CD4-positive, alpha-beta T cell treated with Interleukin-4 for 1 hour (primary cell): ENCODE measurements around the gene MRPL46.
"Not testable (repeated sequence)": the region's sequence is repeated elsewhere in the genome, so short reads cannot be mapped to it uniquely, and the experiment has no call there.

ENCODE experiments used
- DNase-seq, 2 donors: peaks; one replicate each; pipeline ENCODE4 v3.0.0-alpha.2; 2020 to 2022

The MRPL46 gene

DNA sequence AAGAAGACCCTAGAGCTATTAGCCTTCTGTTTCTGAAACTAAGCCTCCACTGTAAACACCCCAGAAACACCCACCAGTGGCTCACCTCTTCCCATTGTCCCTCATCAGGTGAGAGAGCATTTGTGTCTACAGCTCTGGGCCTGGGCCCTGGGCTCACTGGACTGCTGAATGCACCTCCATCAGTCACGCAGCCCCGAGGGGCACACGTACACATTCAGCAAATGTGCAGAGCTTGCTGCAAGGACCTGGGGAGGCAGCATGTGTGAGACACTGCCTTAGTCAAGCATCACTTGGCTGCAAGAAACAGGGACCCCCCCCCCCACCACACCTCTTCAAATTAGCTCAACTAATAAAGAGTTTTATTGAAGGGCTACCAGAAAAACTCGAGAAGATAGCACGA is 29.0 kb downstream of the MRPL46 start:
- no peak for DNase-seq

DNA sequence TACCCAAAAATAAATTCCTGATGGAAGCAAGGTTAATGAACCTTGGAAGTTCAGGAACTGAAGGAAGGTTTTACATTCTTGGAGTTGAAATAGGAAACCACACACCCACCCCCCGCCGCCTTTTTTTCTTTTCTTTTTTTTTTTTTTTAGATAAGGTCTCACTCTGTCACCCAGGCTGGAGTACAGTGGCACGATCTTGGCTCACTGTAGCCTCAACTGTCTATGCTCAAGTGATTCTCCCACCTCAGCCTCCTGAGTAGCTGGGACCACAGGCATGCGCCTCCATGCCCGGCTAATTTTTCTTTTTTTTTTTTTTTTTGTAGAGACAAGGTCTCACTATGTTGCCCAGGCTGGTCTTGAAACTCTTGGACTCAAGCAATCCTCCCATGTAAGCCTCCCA is 33.1 kb downstream of the MRPL46 start:
- DNase-seq = not testable (repeated sequence)

DNA sequence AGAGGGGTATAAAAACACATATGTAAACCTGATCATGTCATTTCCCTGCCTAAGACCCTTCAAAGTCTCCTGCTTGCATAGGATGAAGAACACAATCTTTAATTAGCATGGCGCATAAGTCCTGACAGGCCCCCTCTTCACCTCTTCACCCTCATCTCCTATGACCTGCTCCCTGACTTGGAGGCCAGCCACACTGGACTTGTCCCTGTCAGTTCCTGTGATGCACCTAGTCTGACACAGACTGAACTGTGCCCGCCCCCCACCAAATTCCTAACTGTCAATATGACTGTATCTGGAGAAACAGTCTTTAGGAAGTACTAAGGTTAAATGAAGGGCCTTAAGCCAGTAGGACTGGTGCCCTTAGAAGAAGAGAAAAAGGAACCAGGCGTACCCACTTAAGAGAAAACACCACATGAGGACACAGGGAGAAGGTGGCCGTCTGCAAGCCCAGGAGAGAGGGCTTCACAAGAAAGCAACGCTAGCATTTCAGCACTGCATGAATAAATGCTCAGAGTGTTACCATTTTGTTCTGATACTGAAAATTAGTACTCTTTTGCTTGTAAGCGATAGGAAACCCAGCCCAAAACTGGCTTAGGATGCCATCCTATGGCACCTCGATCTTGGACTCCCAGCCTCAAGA is 34.0 kb downstream of the MRPL46 start:
- no peak for DNase-seq

DNA sequence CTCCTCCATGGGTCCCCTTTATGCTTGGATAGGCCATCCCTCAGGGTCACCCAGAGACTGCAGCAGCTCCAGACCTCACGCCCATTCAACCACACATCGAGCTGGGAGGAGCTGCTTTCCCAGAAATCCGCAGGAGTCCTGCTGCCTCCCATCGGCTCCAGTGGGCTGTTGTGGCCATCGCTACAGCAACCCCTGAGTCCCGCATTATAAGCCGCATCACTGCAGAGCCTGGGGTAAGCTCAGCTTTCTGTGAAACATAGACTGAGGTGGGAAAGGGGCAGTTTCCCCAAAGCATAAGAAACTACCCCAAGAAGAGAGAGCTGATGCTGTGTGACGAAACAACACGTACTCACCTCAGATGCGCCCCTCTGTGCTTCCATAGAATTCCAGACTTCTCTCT is 35.7 kb downstream of the MRPL46 start:
- DNase-seq = no peak

DNA sequence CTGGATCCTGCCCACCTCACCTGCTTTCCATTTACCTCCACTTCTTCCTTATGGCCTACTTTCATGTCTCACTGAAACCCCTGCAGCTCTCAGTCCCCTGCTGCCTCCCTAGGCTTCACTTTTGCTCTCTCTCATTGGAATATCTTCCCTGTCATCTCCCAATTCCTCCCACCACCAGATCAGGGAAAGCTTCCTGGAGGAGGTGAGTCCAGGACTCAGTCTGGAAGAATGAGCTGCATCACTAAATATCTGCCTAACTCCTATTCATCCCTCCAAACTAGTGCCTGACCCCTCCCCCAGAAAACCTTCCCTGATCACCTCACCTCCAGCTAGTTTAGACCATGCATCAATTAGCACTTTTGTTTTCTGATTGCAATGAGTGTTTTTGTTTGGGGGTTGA is 37.1 kb downstream of the MRPL46 start:
- no peak for DNase-seq

DNA sequence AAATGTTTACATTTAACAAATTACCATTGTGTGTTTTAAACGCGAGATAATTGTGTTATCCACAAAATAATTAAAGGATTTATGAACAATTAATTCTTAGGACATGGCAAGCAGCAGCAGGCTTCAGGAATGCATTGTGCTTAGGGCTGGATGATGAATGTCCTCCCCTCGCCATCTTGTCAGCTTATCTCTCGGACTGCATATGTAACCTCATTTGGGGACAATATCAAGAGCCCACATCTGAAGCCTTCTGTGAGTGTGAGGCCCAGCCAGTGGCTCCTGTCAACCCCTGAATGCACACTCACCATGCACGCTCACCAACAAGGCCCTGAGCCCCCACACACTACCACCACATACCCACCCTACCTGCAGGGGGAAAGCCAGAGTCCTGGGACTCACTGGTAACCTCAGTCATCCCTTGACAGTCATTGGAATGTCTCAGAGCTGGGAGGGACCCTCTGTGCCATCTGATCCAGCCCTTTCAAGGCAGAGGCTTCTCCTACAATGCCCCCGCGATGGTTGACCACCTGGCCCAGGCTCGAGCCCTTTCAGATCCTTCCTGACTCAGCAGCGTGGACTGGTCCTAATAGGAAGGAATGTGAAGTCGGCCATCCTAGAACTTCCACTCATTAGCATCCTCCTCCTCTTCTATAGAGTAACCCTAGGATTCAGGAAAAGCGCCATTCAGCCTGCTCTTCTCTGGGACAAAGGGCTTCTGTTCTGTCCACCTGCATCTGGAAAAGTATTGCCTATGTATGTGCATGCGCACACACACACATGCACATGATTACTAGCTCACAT is 38.2 kb downstream of the MRPL46 start:
- DNase-seq = no peak

DNA sequence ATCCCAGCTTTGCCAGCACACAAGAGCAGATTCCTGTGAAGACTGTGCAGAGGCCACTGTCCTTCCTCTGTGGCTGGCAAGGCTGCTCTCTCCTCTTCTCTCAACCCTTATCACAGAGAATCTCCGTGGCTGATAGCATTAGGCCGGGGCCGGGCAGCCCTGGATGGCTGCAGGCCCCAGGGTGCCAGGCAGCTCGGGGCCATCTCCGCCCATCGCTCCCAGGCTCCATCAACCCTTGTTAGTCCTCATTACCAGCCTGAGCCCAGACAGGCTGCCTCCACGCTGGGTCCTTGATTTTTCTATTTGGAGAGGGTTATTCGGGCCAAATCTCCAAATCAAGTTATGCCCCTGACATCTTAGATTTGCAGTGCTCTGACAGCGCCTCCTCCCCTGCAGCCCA is 39.1 kb downstream of the MRPL46 start:
- no peak for DNase-seq

DNA sequence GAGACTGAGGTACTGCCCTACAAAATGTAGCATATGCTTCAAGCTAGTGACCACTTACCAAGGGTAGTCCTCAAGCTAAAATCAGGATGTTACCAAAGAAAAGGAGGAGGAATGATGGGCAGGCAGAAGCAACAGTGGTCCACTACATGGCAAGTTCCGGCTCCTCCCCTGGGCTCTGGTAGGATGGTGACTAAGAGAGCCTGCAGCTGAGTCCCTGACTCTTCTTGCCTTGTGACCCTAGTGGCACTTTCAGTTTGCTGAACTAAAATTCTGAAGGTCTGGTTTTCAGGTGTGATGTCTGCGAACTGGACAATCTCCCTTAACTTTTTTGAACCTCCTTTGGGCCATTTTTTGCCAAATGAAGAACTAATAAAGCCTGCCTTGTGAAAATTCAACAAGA is 40.9 kb downstream of the MRPL46 start:
- no peak for DNase-seq

DNA sequence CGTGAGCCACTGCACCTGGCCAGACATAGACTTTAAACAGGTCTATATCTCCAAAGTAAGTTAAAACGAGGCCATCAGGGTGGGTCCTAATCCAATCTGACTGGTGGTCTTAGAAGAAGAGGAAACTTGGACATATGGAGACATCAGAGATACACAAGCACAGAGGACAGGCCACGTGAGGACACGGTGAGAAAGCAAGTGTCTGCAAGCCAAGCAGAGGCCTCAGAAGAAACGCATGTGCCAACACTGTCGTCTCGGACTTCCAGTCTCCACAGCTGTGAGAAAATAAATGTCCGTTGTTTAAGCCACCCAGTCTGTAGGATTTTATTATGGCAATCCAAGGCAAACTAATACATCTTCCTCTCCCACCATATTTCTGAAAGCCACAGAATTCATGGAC is 43.9 kb downstream of the MRPL46 start:
- DNase-seq = no peak

DNA sequence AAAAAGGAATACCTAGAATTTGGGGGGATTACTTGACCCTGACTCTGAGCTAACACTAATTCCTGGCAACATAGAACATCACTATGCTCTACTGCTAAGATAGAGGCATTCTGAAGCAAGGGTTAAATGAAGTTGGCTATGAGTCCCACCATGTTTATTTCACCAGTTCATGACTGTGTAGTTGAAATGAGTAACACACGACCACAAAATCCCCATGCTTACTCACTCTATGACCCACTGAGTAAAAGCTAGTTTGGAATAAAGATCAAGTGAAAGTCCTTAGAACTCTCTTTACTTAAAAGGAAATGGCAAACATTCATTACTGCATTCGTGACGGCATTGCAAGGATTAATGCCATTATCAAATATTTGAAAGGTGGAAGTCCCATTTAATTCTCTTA is 47.4 kb downstream of the MRPL46 start:
- no peak for DNase-seq
